H9 (cell line): ENCODE results near the gene OXCT2. TPM values are rescaled to one million over a fixed set of nuclear protein-coding genes. Genes with fewer than 3 reads are reported as not detected.

Experiments
- DNase-seq: peaks from one replicate; pipeline ENCODE4 v3.0.0-alpha.2; 2017
- H2AFZ ChIP-seq: one replicate; pipeline ENCODE4 v1.6.1; 2013; ENCODE audit warnings: mild to moderate bottlenecking, low read length, control low read depth, moderate library complexity
- H2AK5ac ChIP-seq: 2 replicates; pipeline ENCODE4 v1.6.1; 2013; ENCODE audit warnings: low read length, control low read depth, mixed read lengths; ENCODE audit not compliant: insufficient read length
- H2BK120ac ChIP-seq: one replicate; pipeline ENCODE4 v1.6.1; 2013; ENCODE audit warnings: low read depth, mild to moderate bottlenecking, low read length, control low read depth, inconsistent platforms; ENCODE audit not compliant: poor library complexity, severe bottlenecking
- H2BK12ac ChIP-seq: 2 replicates; pipeline ENCODE4 v1.6.1; 2013; ENCODE audit warnings: low read length, control low read depth, mixed read lengths, low read depth; ENCODE audit not compliant: insufficient read length
- H2BK15ac ChIP-seq: 2 replicates; pipeline ENCODE4 v1.6.1; 2013; ENCODE audit warnings: low read depth, low read length, control low read depth
- H2BK20ac ChIP-seq: one replicate; pipeline ENCODE4 v1.6.1; 2013; ENCODE audit warnings: low read depth, mild to moderate bottlenecking, low read length, control low read depth, inconsistent platforms; ENCODE audit not compliant: poor library complexity, severe bottlenecking
- H2BK5ac ChIP-seq: 2 replicates; pipeline ENCODE4 v1.6.1; 2013; ENCODE audit warnings: low read length, control low read depth, mixed read lengths; ENCODE audit not compliant: insufficient read length
- H3K14ac ChIP-seq: 2 replicates; pipeline ENCODE4 v1.6.1; 2013; ENCODE audit warnings: low read length, control low read depth; ENCODE audit not compliant: insufficient read depth
- H3K18ac ChIP-seq: 2 replicates; pipeline ENCODE4 v1.6.1; 2013; ENCODE audit warnings: low read depth, mild to moderate bottlenecking, mixed read lengths, low read length, control low read depth; ENCODE audit not compliant: insufficient read length
- H3K23ac ChIP-seq: 2 replicates; pipeline ENCODE4 v1.6.1; 2013; ENCODE audit warnings: low read length, control low read depth, mixed read lengths, low read depth; ENCODE audit not compliant: insufficient read length
- H3K23me2 ChIP-seq: 2 replicates; pipeline ENCODE4 v1.6.1; 2013; ENCODE audit warnings: low read depth, mild to moderate bottlenecking, mixed read lengths, low read length, control low read depth; ENCODE audit not compliant: insufficient read length, poor library complexity, severe bottlenecking
- H3K27ac ChIP-seq: 2 replicates; pipeline ENCODE4 v1.5.1; 2013; ENCODE audit warnings: low read length, control low read depth, mixed read lengths, low read depth; ENCODE audit not compliant: insufficient read length
- H3K27me3 ChIP-seq: 2 replicates; pipeline ENCODE4 v1.6.1; 2013; ENCODE audit warnings: low read length, control low read depth, inconsistent platforms; ENCODE audit not compliant: insufficient read depth
- H3K4ac ChIP-seq: 2 replicates; pipeline ENCODE4 v1.6.1; 2013; ENCODE audit warnings: low read depth, mild to moderate bottlenecking, control low read depth, inconsistent platforms, low read length, moderate library complexity
- H3K4me1 ChIP-seq: 2 replicates; pipeline ENCODE4 v1.6.1; 2013; ENCODE audit warnings: low read length, control low read depth, inconsistent platforms; ENCODE audit not compliant: insufficient read depth
- H3K4me2 ChIP-seq: 2 replicates; pipeline ENCODE4 v1.6.1; 2013; ENCODE audit warnings: low read length, control low read depth, mixed read lengths; ENCODE audit not compliant: insufficient read length, insufficient read depth
- H3K56ac ChIP-seq: 2 replicates; pipeline ENCODE4 v1.6.1; 2013; ENCODE audit warnings: low read depth, mild to moderate bottlenecking, mixed read lengths, low read length, control low read depth; ENCODE audit not compliant: insufficient read length
- H3K79me1 ChIP-seq: 2 replicates; pipeline ENCODE4 v1.6.1; 2013; ENCODE audit warnings: low read depth, mild to moderate bottlenecking, moderate library complexity, low read length, control low read depth, inconsistent platforms; ENCODE audit not compliant: insufficient read depth, poor library complexity, severe bottlenecking
- H3K79me2 ChIP-seq: 2 replicates; pipeline ENCODE4 v1.6.1; 2013; ENCODE audit warnings: low read length, control low read depth, inconsistent platforms; ENCODE audit not compliant: insufficient read depth
- H3K9ac ChIP-seq: 2 replicates; pipeline ENCODE4 v1.6.1; 2013; ENCODE audit warnings: low read length, control low read depth, mixed read lengths; ENCODE audit not compliant: insufficient read length; ENCODE audit errors: extremely low read depth
- H3K9me3 ChIP-seq: one replicate; pipeline ENCODE4 v1.6.1; 2013; ENCODE audit warnings: low read depth, low read length, inconsistent platforms; ENCODE audit not compliant: control insufficient read depth
- H3T11ph ChIP-seq: one replicate; pipeline ENCODE4 v1.6.1; 2013; ENCODE audit warnings: mild to moderate bottlenecking, low read length, control low read depth, inconsistent platforms
- H4K20me1 ChIP-seq: one replicate; pipeline ENCODE4 v1.6.1; 2013; ENCODE audit not compliant: control insufficient read depth, insufficient read length, insufficient read depth
- H4K5ac ChIP-seq: 2 replicates; pipeline ENCODE4 v1.6.1; 2013; ENCODE audit warnings: low read depth, mild to moderate bottlenecking, mixed read lengths, low read length, control low read depth; ENCODE audit not compliant: insufficient read length
- H4K8ac ChIP-seq: replicated peaks from 2 replicates; pipeline ENCODE4 v1.6.1; 2013; ENCODE audit warnings: low read length, control low read depth, mixed read lengths, low read depth; ENCODE audit not compliant: insufficient read length
- H4K91ac ChIP-seq: 2 replicates; pipeline ENCODE4 v1.6.1; 2013; ENCODE audit warnings: low read depth, mild to moderate bottlenecking, moderate library complexity, mixed read lengths, low read length, control low read depth; ENCODE audit not compliant: insufficient read length
- H3K27ac Mint-ChIP-seq, 3 experiments: 2 replicates in 2 of 3; 3 replicates in 1 of 3; pipeline ENCODE4 v1.8.0; 2020 to 2021; ENCODE audit warnings: mixed read lengths in 3 of 3, mild to moderate bottlenecking in 1 of 3, moderate library complexity in 1 of 3
- H3K27me3 Mint-ChIP-seq: 2 replicates; pipeline ENCODE4 v1.8.0; 2021; ENCODE audit warnings: low read depth, mild to moderate bottlenecking, moderate library complexity, mixed read lengths
- H3K36me3 Mint-ChIP-seq, 3 experiments: 2 replicates in 2 of 3; 3 replicates in 1 of 3; pipeline ENCODE4 v1.8.0; 2020 to 2021; ENCODE audit warnings: low read depth in 3 of 3, mixed read lengths in 3 of 3; ENCODE audit not compliant: insufficient read depth in 1 of 3
- H3K4me1 Mint-ChIP-seq, 2 experiments: 2 replicates each; pipeline ENCODE4 v1.8.0; 2020; ENCODE audit warnings: mixed read lengths in 2 of 2
- H3K4me3 Mint-ChIP-seq, 2 experiments: 2 replicates in 1 of 2; 3 replicates in 1 of 2; pipeline ENCODE4 v1.8.0; 2020 to 2021; ENCODE audit warnings: mild to moderate bottlenecking in 2 of 2, mixed read lengths in 2 of 2, moderate library complexity in 1 of 2
- H3K9me3 Mint-ChIP-seq, 2 experiments: 2 replicates in 1 of 2; 3 replicates in 1 of 2; pipeline ENCODE4 v1.8.0; 2020; ENCODE audit warnings: mild to moderate bottlenecking in 2 of 2, mixed read lengths in 2 of 2, moderate library complexity in 1 of 2
- WGBS: extraction: QIAGEN DNeasy Blood & Tissue Kit; methylation state at CpG from one replicate; pipeline ENCODE4 v1.1.7; 2013; ENCODE audit warnings: missing lambda C conversion rate, low lambda C conversion rate, mixed read lengths; ENCODE audit not compliant: insufficient read length; ENCODE audit errors: extremely low coverage; 5-methylcytosine and 5-hydroxymethylcytosine counted together
- total RNA-seq: library from RNA; stranded (reverse); gene quantifications from 2 replicates; pipeline ENCODE4 v1.2.1, GENCODE V29; 2021
- TF ChIP-seq, protein P1 (sequence below): fragments of 200-600 bp; sonication (generic); conservative IDR thresholded peaks from 3 replicates; pipeline ENCODE4 v1.8.0; 2021; ENCODE audit warnings: antibody characterized with exemption, mild to moderate bottlenecking

Gene OXCT2
- total RNA-seq, 1 experiment from 2014 or later, result 3.7 TPM

DNA sequence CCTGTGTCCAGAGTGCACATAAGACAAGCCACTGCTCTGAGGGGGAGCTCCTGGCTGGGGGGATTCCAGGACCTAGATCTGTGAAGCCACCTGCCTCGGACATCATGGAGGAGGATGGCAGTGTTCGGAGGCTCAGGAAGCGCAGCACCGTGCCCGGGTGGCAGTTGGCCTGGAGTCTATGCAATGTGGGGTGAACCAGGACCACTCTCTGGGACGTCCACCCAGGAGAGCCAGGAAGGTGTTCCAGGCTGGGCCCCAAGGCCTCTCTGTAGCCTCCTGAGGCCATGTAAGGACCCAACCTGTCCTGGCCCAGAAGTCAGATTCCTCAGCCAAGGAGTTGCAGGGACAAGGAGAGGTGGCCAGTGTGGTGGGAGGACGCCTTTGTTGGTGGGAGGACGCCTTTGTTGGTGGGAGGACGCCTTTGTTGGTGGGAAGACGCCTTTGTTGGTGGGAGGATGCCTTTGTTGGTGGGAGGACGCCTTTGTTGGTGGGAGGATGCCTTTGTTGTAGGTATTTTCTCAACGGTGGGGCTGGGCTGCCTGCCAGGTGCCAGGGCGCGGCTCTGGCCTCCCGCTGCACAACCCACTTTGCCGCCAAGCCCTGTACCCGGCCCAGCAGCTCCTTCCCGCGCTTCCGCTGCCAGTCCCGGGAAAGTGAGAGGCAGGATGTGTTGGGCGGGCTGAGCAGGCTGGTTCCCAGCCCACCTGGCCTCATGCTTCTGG lies 48.1 kb upstream of the OXCT2 start:
- Mint-ChIP-seq H3K36me3 (no peaks in the 10 kb centered on the region; a peak in 1 of 7 replicates), H3K9me3 (no peaks in the 10 kb centered on the region), H3K27me3 (peaks cover 34% of the 10 kb centered on the region), H3K27ac (no peak overlapping the region), H3K4me1 (peaks cover 0 to 7% of the 10 kb centered on the region in 2 experiments), H3K4me3 (no peak overlapping the region)
- Histone ChIP-seq H3K23ac (no peak overlapping the region), H4K5ac (no peak overlapping the region), H2BK5ac (no peak overlapping the region), H3K18ac (no peak overlapping the region), H2BK20ac (no peak overlapping the region), H2BK15ac (no peak overlapping the region), H4K20me1 (no peaks in the 10 kb centered on the region), H4K8ac (no peak overlapping the region), H3K9ac (no peak overlapping the region), H3K56ac (no peak overlapping the region), H3K4me2 (no peak overlapping the region), H4K91ac (no peak overlapping the region), H3K23me2 (no peaks in the 10 kb centered on the region), H2AK5ac (no peak overlapping the region), H3K27me3 (no peaks in the 10 kb centered on the region), H2AFZ (no peak overlapping the region), H3K14ac (no peak overlapping the region), H2BK120ac (no peak overlapping the region), H3K4me1 (no peaks in the 10 kb centered on the region), H3K79me2 (no peaks in the 10 kb centered on the region), H3K4ac (no peak overlapping the region), H3K27ac (no peak overlapping the region), H2BK12ac (no peak overlapping the region), H3K79me1 (no peaks in the 10 kb centered on the region), H3T11ph (no peak overlapping the region), H3K9me3 (no peaks in the 10 kb centered on the region)
- WGBS, result no CpG with 5 or more reads among the region's 22 CpGs
- no peak for DNase-seq
- TF ChIP-seq, protein P1, sequence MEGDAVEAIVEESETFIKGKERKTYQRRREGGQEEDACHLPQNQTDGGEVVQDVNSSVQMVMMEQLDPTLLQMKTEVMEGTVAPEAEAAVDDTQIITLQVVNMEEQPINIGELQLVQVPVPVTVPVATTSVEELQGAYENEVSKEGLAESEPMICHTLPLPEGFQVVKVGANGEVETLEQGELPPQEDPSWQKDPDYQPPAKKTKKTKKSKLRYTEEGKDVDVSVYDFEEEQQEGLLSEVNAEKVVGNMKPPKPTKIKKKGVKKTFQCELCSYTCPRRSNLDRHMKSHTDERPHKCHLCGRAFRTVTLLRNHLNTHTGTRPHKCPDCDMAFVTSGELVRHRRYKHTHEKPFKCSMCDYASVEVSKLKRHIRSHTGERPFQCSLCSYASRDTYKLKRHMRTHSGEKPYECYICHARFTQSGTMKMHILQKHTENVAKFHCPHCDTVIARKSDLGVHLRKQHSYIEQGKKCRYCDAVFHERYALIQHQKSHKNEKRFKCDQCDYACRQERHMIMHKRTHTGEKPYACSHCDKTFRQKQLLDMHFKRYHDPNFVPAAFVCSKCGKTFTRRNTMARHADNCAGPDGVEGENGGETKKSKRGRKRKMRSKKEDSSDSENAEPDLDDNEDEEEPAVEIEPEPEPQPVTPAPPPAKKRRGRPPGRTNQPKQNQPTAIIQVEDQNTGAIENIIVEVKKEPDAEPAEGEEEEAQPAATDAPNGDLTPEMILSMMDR, result no peak
